GM18508 (cell line): ENCODE results near the gene SIAH2.

Experiments
- ATAC-seq: cut with Tn5 transposase; IDR thresholded peaks from one replicate; pipeline ENCODE4 v1.9.1; 2021; ENCODE audit warnings: moderate number of reproducible peaks; ENCODE audit not compliant: insufficient read depth, unreplicated experiment

SIAH2 gene

GRCh38 chr3:150751781-150752263, 11.1 kb downstream of the SIAH2 start:
- ATAC-seq = no peak

- no peak for ATAC-seq
These were observed 13.7 kb downstream of the SIAH2 start for GRCh38 chr3:150749255-150749654.

- ATAC-seq = no peak
These were observed 14.3 kb downstream of the SIAH2 start for GRCh38 chr3:150748684-150749047.

- ATAC-seq = no peak
These were observed 14.9 kb downstream of the SIAH2 start for GRCh38 chr3:150747886-150748683.

GRCh38 chr3:150746791-150747590, 16.0 kb downstream of the SIAH2 start:
- ATAC-seq = no peak

- no peak for ATAC-seq
These were observed 17.1 kb downstream of the SIAH2 start for GRCh38 chr3:150745832-150746231.

GRCh38 chr3:150744919-150745211, 18.1 kb downstream of the SIAH2 start:
- ATAC-seq = no peak

- ATAC-seq = no peak
These were observed 18.7 kb downstream of the SIAH2 start for GRCh38 chr3:150744041-150744918.

GRCh38 chr3:150743508-150743907, 19.5 kb downstream of the SIAH2 start:
- ATAC-seq = no peak

GRCh38 chr3:150742679-150743078, 20.3 kb downstream of the SIAH2 start:
- no peak for ATAC-seq

GRCh38 chr3:150742141-150742523, 20.8 kb downstream of the SIAH2 start:
- no peak for ATAC-seq

GRCh38 chr3:150741497-150742140, 21.4 kb downstream of the SIAH2 start:
- no peak for ATAC-seq

- no peak for ATAC-seq
These were observed 22.1 kb downstream of the SIAH2 start for GRCh38 chr3:150740733-150741496.

- no peak for ATAC-seq
These were observed 22.9 kb downstream of the SIAH2 start for GRCh38 chr3:150739877-150740645.

GRCh38 chr3:150739200-150739863, 23.6 kb downstream of the SIAH2 start:
- no peak for ATAC-seq

- ATAC-seq = no peak
These were observed 24.3 kb downstream of the SIAH2 start for GRCh38 chr3:150738688-150739087.

- no peak for ATAC-seq
These were observed 24.9 kb downstream of the SIAH2 start for GRCh38 chr3:150737874-150738679.
